ENCODE data around the gene CUL5.

- no peak for TF ChIP-seq CTCF (conservative IDR thresholded peaks at IDR 0.05 in 1 of 2, IDR thresholded peaks at IDR 0.05 in 1 of 2; ENCODE audit: extremely low read depth in 1 of 2, insufficient read depth in 1 of 2, low read depth in 1 of 2, low read length in 2 of 2)
- no peak for TF ChIP-seq EZH2 (IDR thresholded peaks at IDR 0.05; ENCODE audit: borderline replicate concordance, low read length)
Measured at GRCh38 chr11:108069947-108070346, 61.2 kb downstream of the CUL5 start.
